Testis (tissue), 3 donors: ENCODE measurements around the gene HSP90AB1. TPM values are rescaled to one million over a fixed set of nuclear protein-coding genes. Genes with fewer than 3 reads are reported as not detected.

Experiments used
- DNase-seq: peaks from one replicate; pipeline ENCODE4 v3.0.0-alpha.2; 2019
- H3K27ac ChIP-seq, 2 donors: fragments of 200-600 bp; sonication (generic); one replicate each; pipeline ENCODE4 v1.5.1; 2019
- H3K27me3 ChIP-seq: fragments of 200-600 bp; sonication (generic); one replicate; pipeline ENCODE4 v1.5.1; 2019
- H3K36me3 ChIP-seq: fragments of 200-600 bp; sonication (generic); one replicate; pipeline ENCODE4 v1.5.1; 2017; ENCODE audit warnings: low read depth; ENCODE audit errors: missing control alignments
- H3K4me1 ChIP-seq: fragments of 200-600 bp; sonication (generic); one replicate; pipeline ENCODE4 v1.5.1; 2019
- H3K4me3 ChIP-seq, 2 donors: fragments of 200-600 bp; sonication (generic); one replicate each; pipeline ENCODE4 v1.5.1; 2017 to 2019
- H3K9me3 ChIP-seq: fragments of 200-600 bp; sonication (generic); one replicate; pipeline ENCODE4 v1.5.1; 2017
- CTCF ChIP-seq, 3 experiments: fragments of 450-650 bp in 2 of 3; fragments of 200-600 bp in 1 of 3; sonication (generic) in 1 of 3; IDR thresholded peaks; one replicate each; pipeline ENCODE4 v1.5.1; 2016 to 2019; ENCODE audit warnings: antibody characterized with exemption in 3 of 3, mild to moderate bottlenecking in 2 of 3, moderate library complexity in 1 of 3
- POLR2A ChIP-seq: fragments of 450-650 bp; IDR thresholded peaks from one replicate; pipeline ENCODE4 v1.6.1; 2017; ENCODE audit warnings: antibody characterized with exemption, mild to moderate bottlenecking, moderate library complexity
- WGBS, 2 donors: methylation state at CpG; one replicate each; pipeline ENCODE4 v1.1.5; 2018; 5-methylcytosine and 5-hydroxymethylcytosine counted together
- intact Hi-C: fragments of 100-400 bp; cut with DNase I; formaldehyde crosslinking; loops from one replicate; pipeline ENCODE4 v1.15.1; 2023; ENCODE audit warnings: low total_unique reads
- polyA plus RNA-seq: library from polyadenylated mRNA; stranded (reverse); fragments of 350-450 nt; fragmentation: Illumina TruSeq; extraction: RNeasy Lipid Tissue Mini Kit (QIAGEN cat#74804); gene quantifications from one replicate; pipeline ENCODE4 v1.2.3, GENCODE V29; 2014; ENCODE audit warnings: low read depth, low replicate concordance; ENCODE audit not compliant: insufficient read depth
- total RNA-seq, 2 donors: library from RNA; depleted of rRNA; stranded (reverse); fragments of >200 nt; gene quantifications; one replicate each; pipeline ENCODE4 v1.2.3, GENCODE V29; 2016

HSP90AB1 gene
- total and polyA plus RNA-seq, 3 donors from 2014 or later, result 480 to 610 (median 602) TPM

GRCh38 chr6:44275749-44276648 lies 29.1 kb downstream of the HSP90AB1 start:
- H3K36me3 ChIP-seq, result no peaks in the 10 kb centered on the region
- intact Hi-C loops, result no loop called here

GRCh38 chr6:44276667-44277640 lies 30.1 kb downstream of the HSP90AB1 start:
- 75 to 79% methylated on average over 16 to 23 of the region's 23 CpGs for WGBS, 2 donors
- intact Hi-C loops, result no loop called here
- H3K36me3 ChIP-seq, result no peaks in the 10 kb centered on the region
- no peaks in the 10 kb centered on the region for H3K4me1 ChIP-seq
- no peak for DNase-seq
- no peaks in the 10 kb centered on the region for H3K27me3 ChIP-seq
- H3K27ac ChIP-seq, result no peak overlapping the region
- peak overlapping the region; percentile 26 to 39 for H3K4me3 ChIP-seq
- no peaks in the 10 kb centered on the region for H3K9me3 ChIP-seq
- TF ChIP-seq CTCF (IDR thresholded peaks at IDR 0.05) (no peak), POLR2A (no peak)

More at GRCh38 chr6:44275749-44276648, 29.1 kb downstream of the HSP90AB1 start:
- H3K9me3 ChIP-seq, result no peaks in the 10 kb centered on the region
- DNase-seq, result no peak
- H3K27me3 ChIP-seq, result no peaks in the 10 kb centered on the region
- peak overlapping the region; percentile 26 to 39 for H3K4me3 ChIP-seq
- TF ChIP-seq POLR2A (no peak), CTCF (IDR thresholded peaks at IDR 0.05) (no peak)
- H3K27ac ChIP-seq, result no peak overlapping the region
- no peaks in the 10 kb centered on the region for H3K4me1 ChIP-seq
- 13 to 18% methylated on average over 3 to 66 of the region's 109 CpGs for WGBS, 2 donors

- no peaks in the 10 kb centered on the region for H3K4me1 ChIP-seq
- no peak for DNase-seq
- 85 to 89% methylated on average over 7 of the region's 7 CpGs for WGBS, 2 donors
- H3K36me3 ChIP-seq, result no peaks in the 10 kb centered on the region
- H3K9me3 ChIP-seq, result no peaks in the 10 kb centered on the region
- no peak for TF ChIP-seq POLR2A
- no peak for TF ChIP-seq CTCF (IDR thresholded peaks at IDR 0.05)
- H3K4me3 ChIP-seq, result no peak overlapping the region
- intact Hi-C loops, result no loop called here
- no peak overlapping the region for H3K27ac ChIP-seq
- H3K27me3 ChIP-seq, result no peaks in the 10 kb centered on the region
Measured at GRCh38 chr6:44277763-44278162, 30.9 kb downstream of the HSP90AB1 start.

- no peaks in the 10 kb centered on the region for H3K4me1 ChIP-seq
- TF ChIP-seq POLR2A, result no peak
- no peak for TF ChIP-seq CTCF (IDR thresholded peaks at IDR 0.05)
- H3K4me3 ChIP-seq, result no peak overlapping the region
- H3K9me3 ChIP-seq, result no peaks in the 10 kb centered on the region
- 85 to 92% methylated on average over 3 of the region's 3 CpGs for WGBS, 2 donors
- no peaks in the 10 kb centered on the region for H3K27me3 ChIP-seq
- intact Hi-C loops, result no loop called here
- no peaks in the 10 kb centered on the region for H3K36me3 ChIP-seq
- no peak for DNase-seq
- no peak overlapping the region for H3K27ac ChIP-seq
Measured at GRCh38 chr6:44278315-44278714, 31.4 kb downstream of the HSP90AB1 start.
